DMS 273 (cell line): ENCODE results near the gene CLCF1.

Source experiments
- DNase-seq: peaks from one replicate; lab custom pipeline; 2025; ENCODE audit not compliant: unreplicated experiment; lab: John Stamatoyannopoulos, UW

CLCF1 gene

GRCh38 chr11:67372993-67373647 lies at the start of gene CLCF1:
Gene CLCF1, minus strand, starts transcription at chr11:67373598. Its CDS starts 59 bp downstream, at chr11:67373539.
- DNase-seq: peak; percentile 61

- DNase-seq: peak; percentile 43
Observed at GRCh38 chr11:67422891-67423290, 49.5 kb upstream of the CLCF1 start.

- DNase-seq: peak; percentile 58
Observed at GRCh38 chr11:67421430-67422031, 48.1 kb upstream of the CLCF1 start.

GRCh38 chr11:67420646-67421429 lies 47.4 kb upstream of the CLCF1 start:
- peak; percentile 93 for DNase-seq

GRCh38 chr11:67420147-67420645 lies 46.8 kb upstream of the CLCF1 start:
- DNase-seq: peak; percentile 53

- DNase-seq: no peak
Observed at GRCh38 chr11:67419325-67420049, 46.1 kb upstream of the CLCF1 start.

GRCh38 chr11:67418476-67419281 lies 45.3 kb upstream of the CLCF1 start:
- DNase-seq: peak; percentile 82

GRCh38 chr11:67417425-67417824 lies 44.0 kb upstream of the CLCF1 start:
- DNase-seq: no peak

GRCh38 chr11:67416416-67417335 lies 43.3 kb upstream of the CLCF1 start:
- DNase-seq: peak; percentile 66

- DNase-seq: peak; percentile 34
Observed at GRCh38 chr11:67415501-67416304, 42.3 kb upstream of the CLCF1 start, which contains the start of gene CARNS1. Gene CARNS1, plus strand, starts transcription at chr11:67415678. Its CDS starts 522 bp downstream, at chr11:67416200.

- no peak for DNase-seq
Observed at GRCh38 chr11:67413266-67413849, 40.0 kb upstream of the CLCF1 start.

GRCh38 chr11:67412495-67413179 lies 39.2 kb upstream of the CLCF1 start:
- DNase-seq: no peak

- DNase-seq: no peak
Observed at GRCh38 chr11:67411785-67412152, 38.4 kb upstream of the CLCF1 start.

GRCh38 chr11:67410984-67411784 lies 37.8 kb upstream of the CLCF1 start:
- no peak for DNase-seq

GRCh38 chr11:67410369-67410831 lies 37.0 kb upstream of the CLCF1 start:
- no peak for DNase-seq

GRCh38 chr11:67409781-67410368 lies 36.5 kb upstream of the CLCF1 start:
- peak; percentile 36 for DNase-seq
